ENCODE results near the gene CXCL10.
A peak's percentile ranks its signal among the peaks of the same experiment; 100 is the strongest.
"Not testable (repeated sequence)": the region's sequence is repeated elsewhere in the genome, so short reads cannot be mapped to it uniquely, and the experiment has no call there.

CXCL10 gene

GRCh38 chr4:76023389-76023788 lies at the start of gene CXCL10:
CXCL10 (minus strand) TSS chr4:76023497; CDS start chr4:76023431, 66 bp downstream.
- no peak for DNase-seq

- no peak for DNase-seq
Measured at GRCh38 chr4:76072760-76073159, 49.5 kb upstream of the CXCL10 start.

- DNase-seq: peak; percentile 80
Measured at GRCh38 chr4:76067652-76068286, 44.5 kb upstream of the CXCL10 start.

GRCh38 chr4:76066546-76066945 lies 43.2 kb upstream of the CXCL10 start:
- no peak for DNase-seq

- DNase-seq: no peak
Measured at GRCh38 chr4:76061982-76062381, 38.7 kb upstream of the CXCL10 start.

- DNase-seq: no peak
Measured at GRCh38 chr4:76061421-76061820, 38.1 kb upstream of the CXCL10 start.

GRCh38 chr4:76060506-76060905 lies 37.2 kb upstream of the CXCL10 start:
- no peak for DNase-seq

GRCh38 chr4:76059750-76060149 lies 36.5 kb upstream of the CXCL10 start:
- no peak for DNase-seq

- DNase-seq: no peak
Measured at GRCh38 chr4:76058888-76059426, 35.7 kb upstream of the CXCL10 start.

GRCh38 chr4:76058302-76058701 lies 35.0 kb upstream of the CXCL10 start:
- no peak for DNase-seq

- no peak for DNase-seq
Measured at GRCh38 chr4:76055421-76055820, 32.1 kb upstream of the CXCL10 start.

- no peak for DNase-seq
Measured at GRCh38 chr4:76055016-76055415, 31.7 kb upstream of the CXCL10 start.

GRCh38 chr4:76053730-76054129 lies 30.4 kb upstream of the CXCL10 start:
- DNase-seq: no peak

- DNase-seq: not testable (repeated sequence)
Measured at GRCh38 chr4:76050560-76051050, 27.3 kb upstream of the CXCL10 start.

- not testable (repeated sequence) for DNase-seq
Measured at GRCh38 chr4:76049860-76050416, 26.6 kb upstream of the CXCL10 start.

- DNase-seq: not testable (repeated sequence)
Measured at GRCh38 chr4:76044686-76045085, 21.4 kb upstream of the CXCL10 start.

- DNase-seq: not testable (repeated sequence)
Measured at GRCh38 chr4:76043306-76043705, 20.0 kb upstream of the CXCL10 start.

GRCh38 chr4:76042241-76042998 lies 19.1 kb upstream of the CXCL10 start:
- not testable (repeated sequence) for DNase-seq

- no peak for DNase-seq
Measured at GRCh38 chr4:76036855-76037254, 13.6 kb upstream of the CXCL10 start.

GRCh38 chr4:76035799-76036380 lies 12.6 kb upstream of the CXCL10 start, which contains the start of gene CXCL11:
CXCL11 (minus strand) TSS chr4:76036070; CDS start chr4:76035987, 83 bp downstream.
- DNase-seq: no peak

GRCh38 chr4:76035141-76035540 lies 11.8 kb upstream of the CXCL10 start:
- no peak for DNase-seq

GRCh38 chr4:76029300-76029699 lies 6.0 kb upstream of the CXCL10 start:
- DNase-seq: no peak

GRCh38 chr4:76028350-76028765 lies 5.1 kb upstream of the CXCL10 start:
- DNase-seq: no peak
